Thoracic aorta (tissue), 2 donors: ENCODE measurements around the gene IGDCC3. TPM values are rescaled to one million over a fixed set of nuclear protein-coding genes. Genes with fewer than 3 reads are reported as not detected.

Source experiments
- ATAC-seq: fragments of 150-250 bp; one replicate; pipeline ENCODE4 v1.8.0; 2017; ENCODE audit warnings: low read depth; ENCODE audit not compliant: insufficient number of reproducible peaks, low FRiP score
- DNase-seq: peaks from one replicate; pipeline ENCODE4 v3.0.0-alpha.2; 2020; ENCODE audit warnings: low spot score
- H3K27ac ChIP-seq, 2 donors: fragments of 200-600 bp; sonication (generic); 1 replicate in 1 of 2; 2 replicates in 1 of 2; pipeline ENCODE4 v1.5.1; 2016; ENCODE audit warnings: mild to moderate bottlenecking in 2 of 2, moderate library complexity in 2 of 2
- H3K27me3 ChIP-seq: fragments of 200-600 bp; sonication (generic); replicated peaks from 2 replicates; pipeline ENCODE4 v1.6.0; 2016; ENCODE audit warnings: mild to moderate bottlenecking; ENCODE audit not compliant: insufficient read depth
- H3K36me3 ChIP-seq: fragments of 200-600 bp; sonication (generic); one replicate; pipeline ENCODE4 v1.5.1; 2016
- H3K4me1 ChIP-seq, 2 donors: fragments of 200-600 bp; sonication (generic); 1 replicate in 1 of 2; 2 replicates in 1 of 2; pipeline versions ENCODE4 v1.5.1 to v1.6.0; 2016; ENCODE audit warnings: low read depth in 2 of 2, mild to moderate bottlenecking in 1 of 2; ENCODE audit not compliant: control insufficient read depth in 1 of 2
- H3K4me3 ChIP-seq: fragments of 200-600 bp; sonication (generic); 2 replicates; pipeline ENCODE4 v1.5.1; 2016; ENCODE audit warnings: mild to moderate bottlenecking
- H3K9me3 ChIP-seq: fragments of 200-600 bp; sonication (generic); 2 replicates; pipeline ENCODE4 v1.5.1; 2016
- total RNA-seq, 2 donors: library from RNA; depleted of rRNA; stranded (reverse); fragments of >200 nt; gene quantifications; one replicate each; pipeline versions ENCODE4 v1.1.0 to v1.2.3, GENCODE V29; 2016
- TF ChIP-seq, protein P1 (sequence below): fragments of 200-600 bp; sonication (generic); IDR thresholded peaks from one replicate; pipeline ENCODE4 v1.5.1; 2019; ENCODE audit warnings: antibody characterized with exemption

The IGDCC3 gene
- total RNA-seq, 2 donors from 2014 or later: not detected

DNA sequence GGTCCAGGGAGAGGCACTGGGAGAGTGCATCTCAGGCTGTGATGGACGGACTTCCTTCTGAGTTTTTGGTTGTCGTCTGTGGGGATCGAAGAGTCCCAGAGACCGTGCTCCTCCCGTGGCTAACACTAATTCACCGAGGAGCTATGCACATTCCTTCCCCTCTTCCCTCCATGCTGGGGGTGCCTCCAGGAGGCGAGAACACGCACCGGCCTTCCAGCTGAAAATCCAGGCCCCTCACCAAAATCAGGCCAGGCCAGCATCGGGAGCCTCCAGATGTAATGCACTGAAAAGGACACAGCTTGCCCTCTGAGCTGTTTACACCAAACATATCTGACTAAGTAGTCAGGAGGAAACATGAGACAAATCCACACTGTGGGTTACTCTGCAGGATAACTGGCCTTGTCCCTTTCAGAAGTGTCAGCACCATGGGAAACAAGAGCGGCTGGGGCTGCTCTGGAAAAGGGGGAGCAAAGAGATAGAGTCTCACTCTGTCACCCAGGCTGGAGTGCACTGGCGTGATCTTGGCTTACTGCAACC is 67.9 kb downstream of the IGDCC3 start:
- ATAC-seq (no peak), DNase-seq (no peak)
- Histone ChIP-seq H3K27ac (no peak overlapping the region), H3K4me1 (no peaks in the 10 kb centered on the region), H3K4me3 (no peak overlapping the region), H3K36me3 (no peaks in the 10 kb centered on the region), H3K27me3 (no peaks in the 10 kb centered on the region), H3K9me3 (no peaks in the 10 kb centered on the region)
- TF ChIP-seq, protein P1, sequence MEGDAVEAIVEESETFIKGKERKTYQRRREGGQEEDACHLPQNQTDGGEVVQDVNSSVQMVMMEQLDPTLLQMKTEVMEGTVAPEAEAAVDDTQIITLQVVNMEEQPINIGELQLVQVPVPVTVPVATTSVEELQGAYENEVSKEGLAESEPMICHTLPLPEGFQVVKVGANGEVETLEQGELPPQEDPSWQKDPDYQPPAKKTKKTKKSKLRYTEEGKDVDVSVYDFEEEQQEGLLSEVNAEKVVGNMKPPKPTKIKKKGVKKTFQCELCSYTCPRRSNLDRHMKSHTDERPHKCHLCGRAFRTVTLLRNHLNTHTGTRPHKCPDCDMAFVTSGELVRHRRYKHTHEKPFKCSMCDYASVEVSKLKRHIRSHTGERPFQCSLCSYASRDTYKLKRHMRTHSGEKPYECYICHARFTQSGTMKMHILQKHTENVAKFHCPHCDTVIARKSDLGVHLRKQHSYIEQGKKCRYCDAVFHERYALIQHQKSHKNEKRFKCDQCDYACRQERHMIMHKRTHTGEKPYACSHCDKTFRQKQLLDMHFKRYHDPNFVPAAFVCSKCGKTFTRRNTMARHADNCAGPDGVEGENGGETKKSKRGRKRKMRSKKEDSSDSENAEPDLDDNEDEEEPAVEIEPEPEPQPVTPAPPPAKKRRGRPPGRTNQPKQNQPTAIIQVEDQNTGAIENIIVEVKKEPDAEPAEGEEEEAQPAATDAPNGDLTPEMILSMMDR: no peak

DNA sequence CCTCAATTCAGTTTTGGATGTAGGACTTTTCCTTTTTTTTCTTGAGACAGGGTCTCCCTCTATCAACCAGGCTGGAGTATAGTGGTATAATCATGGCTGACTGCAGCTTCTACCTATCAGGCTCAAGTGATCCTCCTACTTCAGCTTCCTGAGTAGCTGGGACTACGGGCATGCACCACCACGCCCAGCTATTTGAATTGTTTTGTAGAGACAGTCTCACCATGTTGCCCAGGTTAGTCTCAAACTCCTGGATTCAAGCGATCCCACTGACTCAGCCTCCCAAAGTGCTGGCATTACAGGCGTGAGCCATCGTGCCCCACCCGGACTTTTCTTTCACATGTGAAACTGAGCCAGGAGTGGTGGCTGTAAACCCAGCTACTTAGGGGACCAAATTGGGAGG is 69.8 kb downstream of the IGDCC3 start:
- Histone ChIP-seq H3K36me3 (no peaks in the 10 kb centered on the region), H3K27ac (no peak overlapping the region), H3K27me3 (no peaks in the 10 kb centered on the region), H3K9me3 (no peaks in the 10 kb centered on the region), H3K4me1 (peaks cover 6% of the 10 kb centered on the region in 2 donors), H3K4me3 (no peak overlapping the region)
- no peak for DNase-seq
- TF ChIP-seq, protein P1: no peak
- no peak for ATAC-seq

DNA sequence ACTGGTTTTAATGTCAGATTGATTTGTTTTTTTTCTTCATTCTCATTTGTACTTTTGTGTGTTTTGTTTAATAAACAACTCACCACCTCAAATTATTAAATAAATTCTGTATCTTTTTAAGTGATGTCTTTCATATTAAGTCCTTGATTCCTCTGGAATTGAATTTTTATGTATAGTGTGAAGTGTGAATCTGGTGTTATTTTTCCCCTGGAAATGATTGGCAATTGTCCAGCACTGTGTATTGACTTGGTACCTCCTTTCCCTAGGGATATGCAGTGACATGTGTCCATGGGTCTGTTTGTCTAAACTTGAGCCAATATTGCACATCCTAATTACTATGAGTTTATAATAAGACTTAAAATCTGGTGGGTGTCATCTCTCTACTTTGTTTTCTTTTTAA is 71.3 kb downstream of the IGDCC3 start:
- Histone ChIP-seq H3K9me3 (no peaks in the 10 kb centered on the region), H3K36me3 (no peaks in the 10 kb centered on the region), H3K27ac (no peak overlapping the region), H3K4me1 (peaks cover 6% of the 10 kb centered on the region in 2 donors), H3K4me3 (no peak overlapping the region), H3K27me3 (no peaks in the 10 kb centered on the region)
- DNase-seq: no peak
- no peak for ATAC-seq
- TF ChIP-seq, protein P1: no peak

DNA sequence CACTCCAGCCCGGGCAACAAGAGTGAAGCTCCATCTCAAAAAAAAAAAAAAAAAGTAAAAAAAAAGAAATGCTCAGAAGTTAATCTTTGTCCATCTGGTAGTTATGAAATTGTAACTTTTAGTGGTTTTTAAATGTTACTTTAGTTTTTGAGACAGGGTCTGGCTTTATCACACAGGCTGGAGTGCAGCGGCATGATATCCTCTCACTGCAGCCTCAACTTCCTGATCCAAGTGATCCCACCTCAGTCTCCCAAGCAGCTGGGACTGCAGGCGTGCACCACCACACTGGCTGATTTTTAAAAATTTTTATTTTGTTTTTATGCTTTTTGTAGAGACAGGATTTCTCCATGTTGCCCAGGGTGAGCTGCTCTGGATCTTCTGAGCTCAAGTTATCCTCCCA is 72.0 kb downstream of the IGDCC3 start:
- DNase-seq: no peak

DNA sequence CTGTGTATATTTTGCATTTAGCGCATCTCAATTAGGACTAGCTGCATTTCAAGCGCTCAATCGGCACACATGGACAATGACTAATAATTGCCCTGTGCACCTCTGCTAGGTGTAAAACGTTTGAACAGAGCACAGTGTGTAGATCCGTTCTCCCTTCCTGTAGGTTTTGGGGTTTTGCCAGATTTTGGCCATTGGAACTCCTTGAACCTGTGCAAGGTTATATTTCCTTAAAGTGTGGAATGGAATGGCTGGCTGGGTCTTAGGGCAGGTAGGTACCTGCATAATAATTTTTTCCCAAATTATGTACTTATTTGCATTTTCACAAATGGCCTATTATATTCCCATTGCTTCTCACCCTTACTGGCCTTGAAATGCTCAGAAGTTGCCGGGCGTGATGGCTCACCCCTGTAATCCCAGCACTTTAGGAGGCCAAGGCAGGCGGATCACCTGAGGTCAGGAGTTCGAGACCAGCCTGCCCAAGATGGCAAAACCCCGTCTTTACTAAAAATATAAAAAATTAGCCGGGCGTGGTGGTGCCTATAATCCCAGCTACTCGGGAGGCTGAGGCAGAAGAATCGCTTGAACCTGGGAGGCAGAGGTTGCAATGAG is 72.5 kb downstream of the IGDCC3 start:
- DNase-seq (no peak), ATAC-seq (no peak)
- TF ChIP-seq, protein P1: no peak
- Histone ChIP-seq H3K27ac (peak overlapping the region; percentile 77 to 84), H3K9me3 (no peaks in the 10 kb centered on the region), H3K4me1 (peaks cover 6% of the 10 kb centered on the region in 2 donors), H3K36me3 (no peaks in the 10 kb centered on the region), H3K27me3 (no peaks in the 10 kb centered on the region), H3K4me3 (peak overlapping the region; percentile 81)

More for the DNA sequence above, 72.0 kb downstream of the IGDCC3 start:
- Histone ChIP-seq H3K27me3 (no peaks in the 10 kb centered on the region), H3K36me3 (no peaks in the 10 kb centered on the region), H3K4me3 (no peak overlapping the region), H3K9me3 (no peaks in the 10 kb centered on the region), H3K27ac (no peak overlapping the region), H3K4me1 (peaks cover 6% of the 10 kb centered on the region in 2 donors)
- ATAC-seq: no peak
- TF ChIP-seq, protein P1: no peak
